SK-N-SH (cell line): ENCODE results near the gene MAP6D1. TPM values are rescaled to one million over a fixed set of nuclear protein-coding genes. Genes with fewer than 3 reads are reported as not detected.

ENCODE experiments used
- CTCF ChIA-PET: fragments of 300-600, 350-600 bp; formaldehyde crosslinking; extraction: SDS; loops from one replicate; lab custom pipeline; 2021; lab: Yijun Ruan, JAX
- POLR2A ChIA-PET: fragments of 350-600 bp; sonication (Branson Sonifier 250); formaldehyde crosslinking; extraction: SDS; loops from one replicate; lab custom pipeline; 2020; ENCODE audit warnings: antibody characterized with exemption, inconsistent platforms; lab: Yijun Ruan, JAX
- DNase-seq: peaks from one replicate; pipeline ENCODE4 v3.0.0; 2012
- H2AFZ ChIP-seq: fragments of 200-600 bp; sonication (generic); 2 replicates; pipeline ENCODE4 v1.8.1; 2016; ENCODE audit warnings: antibody characterized with exemption, mild to moderate bottlenecking, low read depth
- H3F3A ChIP-seq: fragments of 200-600 bp; sonication (generic); replicated peaks from 2 replicates; pipeline ENCODE3; 2016; ENCODE audit warnings: antibody characterized with exemption, mild to moderate bottlenecking; ENCODE audit not compliant: insufficient read depth
- H3K27ac ChIP-seq, 2 experiments: fragments of 200-500 bp in 1 of 2; fragments of 200-600 bp in 1 of 2; sonication (Bioruptor generic) in 1 of 2; sonication (generic), shearing (Covaris generic) in 1 of 2; 2 replicates each; pipeline versions ENCODE4 v1.5.1 to v1.6.1; 2014 to 2016; ENCODE audit warnings: low read depth in 2 of 2, inconsistent platforms in 1 of 2, low read length in 1 of 2, mild to moderate bottlenecking in 1 of 2, mixed read lengths in 1 of 2
- H3K27me3 ChIP-seq: fragments of 200-600 bp; sonication (generic), shearing (Covaris generic); 2 replicates; pipeline ENCODE4 v1.6.1; 2016; ENCODE audit warnings: mixed run types; ENCODE audit not compliant: insufficient read depth
- H3K36me3 ChIP-seq, 2 experiments: fragments of 200-500 bp in 1 of 2; fragments of 200-600 bp in 1 of 2; sonication (Bioruptor generic) in 1 of 2; sonication (generic) in 1 of 2; replicated peaks in 1 of 2; 2 replicates each; pipeline versions ENCODE3 to v1.5.1; 2014 to 2016; ENCODE audit warnings: low read length in 1 of 2, mild to moderate bottlenecking in 1 of 2; ENCODE audit not compliant: insufficient read depth in 2 of 2, control insufficient read depth in 1 of 2
- H3K4me1 ChIP-seq, 2 experiments: fragments of 200-500 bp in 1 of 2; fragments of 200-600 bp in 1 of 2; sonication (Bioruptor generic) in 1 of 2; sonication (generic), shearing (Covaris generic) in 1 of 2; 2 replicates each; pipeline versions ENCODE4 v1.5.1 to v1.6.1; 2014 to 2016; ENCODE audit warnings: low read depth in 1 of 2, low read length in 1 of 2, mixed run types in 1 of 2; ENCODE audit not compliant: insufficient read depth in 2 of 2, control insufficient read depth in 1 of 2
- H3K4me2 ChIP-seq: fragments of 200-600 bp; sonication (generic), shearing (Covaris generic); 2 replicates; pipeline ENCODE4 v1.6.1; 2017; ENCODE audit warnings: mixed run types
- H3K4me3 ChIP-seq, 2 experiments: fragments of 200-500 bp in 1 of 2; fragments of 200-600 bp in 1 of 2; sonication (Bioruptor generic) in 1 of 2; sonication (generic), shearing (Covaris generic) in 1 of 2; 2 replicates each; pipeline versions ENCODE4 v1.5.1 to v1.8.1; 2014 to 2016; ENCODE audit warnings: low read depth in 2 of 2, inconsistent platforms in 1 of 2, low read length in 1 of 2, mild to moderate bottlenecking in 1 of 2, mixed read lengths in 1 of 2, moderate library complexity in 1 of 2
- H3K79me2 ChIP-seq: fragments of 200-600 bp; sonication (generic); 2 replicates; pipeline ENCODE4 v1.8.1; 2017; ENCODE audit warnings: mild to moderate bottlenecking; ENCODE audit not compliant: insufficient read depth
- H3K9ac ChIP-seq: fragments of 200-600 bp; sonication (generic); 2 replicates; pipeline ENCODE4 v1.6.1; 2017; ENCODE audit warnings: mixed run types
- H3K9me2 ChIP-seq: fragments of 200-600 bp; sonication (generic); 2 replicates; pipeline ENCODE4 v1.6.1; 2017; ENCODE audit warnings: mixed run types
- H3K9me3 ChIP-seq: fragments of 200-600 bp; sonication (generic); 2 replicates; pipeline ENCODE4 v1.6.1; 2017; ENCODE audit warnings: mixed run types, mild to moderate bottlenecking, moderate library complexity
- H4K20me1 ChIP-seq: fragments of 200-600 bp; sonication (generic); 2 replicates; pipeline ENCODE4 v1.6.1; 2017; ENCODE audit warnings: mild to moderate bottlenecking, mixed run types; ENCODE audit not compliant: insufficient read depth
- CHD2 ChIP-seq: fragments of 150-350 bp; IDR thresholded peaks from 2 replicates; pipeline ENCODE4 v1.6.1; 2018; ENCODE audit warnings: low read length; ENCODE audit not compliant: partially characterized antibody
- EZH2phosphoT487 ChIP-seq: fragments of 200-600 bp; sonication (generic); IDR thresholded peaks from 2 replicates; pipeline ENCODE4 v1.6.1; 2017; ENCODE audit warnings: low read depth, mixed run types, mild to moderate bottlenecking, antibody characterized with exemption, moderate library complexity, borderline replicate concordance
- FOSL2 ChIP-seq: IDR thresholded peaks from 2 replicates; pipeline ENCODE4 v1.4.0; 2012; ENCODE audit warnings: low read depth, mild to moderate bottlenecking, moderate library complexity, borderline replicate concordance
- GABPA ChIP-seq: IDR thresholded peaks from 2 replicates; pipeline ENCODE4 v1.4.0; 2012; ENCODE audit warnings: low read depth, mild to moderate bottlenecking
- JUND ChIP-seq: IDR thresholded peaks from 2 replicates; pipeline ENCODE4 v1.4.0; 2012
- MEF2A ChIP-seq: IDR thresholded peaks from 2 replicates; pipeline ENCODE4 v1.4.0; 2012; ENCODE audit warnings: low read depth, borderline replicate concordance
- NFIC ChIP-seq: IDR thresholded peaks from 2 replicates; pipeline ENCODE4 v1.4.0; 2012; ENCODE audit warnings: borderline replicate concordance
- POLR2AphosphoS5 ChIP-seq: IDR thresholded peaks from 2 replicates; pipeline ENCODE4 v1.6.1; 2012; ENCODE audit warnings: low read depth, low read length
- RFX5 ChIP-seq: IDR thresholded peaks from 2 replicates; pipeline ENCODE4 v1.6.1; 2012; ENCODE audit warnings: mild to moderate bottlenecking, improper control_type of control experiment, low read length
- SIN3A ChIP-seq: IDR thresholded peaks from 2 replicates; pipeline ENCODE4 v1.6.1; 2012; ENCODE audit warnings: low read depth, mild to moderate bottlenecking, low read length, moderate library complexity, borderline replicate concordance
- TAF1 ChIP-seq: IDR thresholded peaks from 2 replicates; pipeline ENCODE4 v1.6.1; 2012; ENCODE audit warnings: low read depth, mild to moderate bottlenecking, low read length, moderate library complexity, borderline replicate concordance
- TCF12 ChIP-seq: IDR thresholded peaks from 2 replicates; pipeline ENCODE4 v1.4.0; 2012
- TEAD4 ChIP-seq: IDR thresholded peaks from 2 replicates; pipeline ENCODE4 v1.4.0; 2012; ENCODE audit warnings: mild to moderate bottlenecking, borderline replicate concordance; ENCODE audit not compliant: insufficient read depth
- YY1 ChIP-seq: IDR thresholded peaks from 2 replicates; pipeline ENCODE4 v1.4.0; 2012; ENCODE audit warnings: low read depth, mild to moderate bottlenecking
- WGBS: methylation state at CpG from one replicate; pipeline ENCODE4 v1.1.6; 2017; ENCODE audit warnings: low lambda C conversion rate; 5-methylcytosine and 5-hydroxymethylcytosine counted together
- polyA plus RNA-seq, 3 experiments: library from polyadenylated mRNA; depleted of rRNA; stranded (reverse); fragments of >200 nt; gene quantifications; 2 replicates each; pipeline ENCODE4 v1.2.3, GENCODE V29; 2012
- TF ChIP-seq, protein P1 (sequence below): fragments of 150-350 bp; IDR thresholded peaks from 2 replicates; pipeline ENCODE4 v1.6.1; 2016; ENCODE audit warnings: mild to moderate bottlenecking, low read depth, low read length
- TF ChIP-seq, protein P2 (sequence below): IDR thresholded peaks from 2 replicates; pipeline ENCODE4 v1.6.1; 2012; ENCODE audit warnings: mild to moderate bottlenecking, low read depth, low read length, moderate library complexity
- TF ChIP-seq, protein P3 (sequence below): fragments of 200-600 bp; sonication (generic); IDR thresholded peaks from 2 replicates; pipeline ENCODE4 v1.6.1; 2017; ENCODE audit warnings: antibody characterized with exemption, mild to moderate bottlenecking, moderate library complexity
- TF ChIP-seq, protein P4 (sequence below): IDR thresholded peaks from 2 replicates; pipeline ENCODE4 v1.4.0; 2012; ENCODE audit warnings: low read depth, borderline replicate concordance

Gene MAP6D1
- polyA plus RNA-seq, 1 of the 3 experiments (the other 2 are of a cell fraction), result 2.6 TPM

DNA sequence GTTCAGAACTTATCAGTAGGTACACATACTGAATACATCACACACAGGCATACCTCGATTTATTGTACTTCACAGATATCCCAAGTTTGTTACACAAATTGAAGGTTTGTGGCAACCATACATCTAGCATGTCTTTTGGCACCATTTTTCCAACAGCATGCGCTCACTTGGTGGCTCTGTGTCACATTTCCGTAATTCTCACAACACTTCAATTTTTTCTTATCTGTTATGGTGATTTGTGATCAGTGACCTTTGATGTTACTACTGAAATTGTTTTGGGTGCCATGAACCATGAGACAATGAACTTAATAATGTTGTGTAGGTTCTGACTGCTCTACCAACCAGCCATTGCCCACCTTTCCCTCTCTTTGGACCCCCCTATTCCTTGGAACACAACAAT, 48.5 kb upstream of the MAP6D1 start:
- no peak for DNase-seq
- no peak overlapping the region for H3K4me3 ChIP-seq
- no peaks in the 10 kb centered on the region for H3K4me1 ChIP-seq
- ChIA-PET POLR2A (no interaction called here), CTCF (interaction anchor here (3.5 kb wide), 1 partner anchor 11 kb away, joined by 14 read pairs; the partner anchor contains the start of gene PARL)
- H3K27ac ChIP-seq, result no peak overlapping the region
- WGBS, result 82% methylated on average over 3 of the region's 3 CpGs
- no peaks in the 10 kb centered on the region for H3F3A ChIP-seq
- no peaks in the 10 kb centered on the region for H3K9me3 ChIP-seq
- no peak overlapping the region for H3K4me2 ChIP-seq
- H3K79me2 ChIP-seq, result peaks cover 99% of the 10 kb centered on the region
- H3K36me3 ChIP-seq, result peaks cover 2 to 5% of the 10 kb centered on the region in 2 experiments
- H3K27me3 ChIP-seq, result no peaks in the 10 kb centered on the region
- H2AFZ ChIP-seq, result no peak overlapping the region
- no peaks in the 10 kb centered on the region for H3K9me2 ChIP-seq
- H4K20me1 ChIP-seq, result peaks cover 79% of the 10 kb centered on the region
- TF ChIP-seq SIN3A (no peak), JUND (no peak), MEF2A (no peak), RFX5 (no peak), TCF12 (no peak), EZH2phosphoT487 (no peak), TAF1 (no peak), CHD2 (no peak), YY1 (no peak), GABPA (no peak), FOSL2 (no peak), TEAD4 (no peak), NFIC (no peak), POLR2AphosphoS5 (no peak)
- TF ChIP-seq, protein P1, sequence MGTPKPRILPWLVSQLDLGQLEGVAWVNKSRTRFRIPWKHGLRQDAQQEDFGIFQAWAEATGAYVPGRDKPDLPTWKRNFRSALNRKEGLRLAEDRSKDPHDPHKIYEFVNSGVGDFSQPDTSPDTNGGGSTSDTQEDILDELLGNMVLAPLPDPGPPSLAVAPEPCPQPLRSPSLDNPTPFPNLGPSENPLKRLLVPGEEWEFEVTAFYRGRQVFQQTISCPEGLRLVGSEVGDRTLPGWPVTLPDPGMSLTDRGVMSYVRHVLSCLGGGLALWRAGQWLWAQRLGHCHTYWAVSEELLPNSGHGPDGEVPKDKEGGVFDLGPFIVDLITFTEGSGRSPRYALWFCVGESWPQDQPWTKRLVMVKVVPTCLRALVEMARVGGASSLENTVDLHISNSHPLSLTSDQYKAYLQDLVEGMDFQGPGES, result no peak
- TF ChIP-seq, protein P2, sequence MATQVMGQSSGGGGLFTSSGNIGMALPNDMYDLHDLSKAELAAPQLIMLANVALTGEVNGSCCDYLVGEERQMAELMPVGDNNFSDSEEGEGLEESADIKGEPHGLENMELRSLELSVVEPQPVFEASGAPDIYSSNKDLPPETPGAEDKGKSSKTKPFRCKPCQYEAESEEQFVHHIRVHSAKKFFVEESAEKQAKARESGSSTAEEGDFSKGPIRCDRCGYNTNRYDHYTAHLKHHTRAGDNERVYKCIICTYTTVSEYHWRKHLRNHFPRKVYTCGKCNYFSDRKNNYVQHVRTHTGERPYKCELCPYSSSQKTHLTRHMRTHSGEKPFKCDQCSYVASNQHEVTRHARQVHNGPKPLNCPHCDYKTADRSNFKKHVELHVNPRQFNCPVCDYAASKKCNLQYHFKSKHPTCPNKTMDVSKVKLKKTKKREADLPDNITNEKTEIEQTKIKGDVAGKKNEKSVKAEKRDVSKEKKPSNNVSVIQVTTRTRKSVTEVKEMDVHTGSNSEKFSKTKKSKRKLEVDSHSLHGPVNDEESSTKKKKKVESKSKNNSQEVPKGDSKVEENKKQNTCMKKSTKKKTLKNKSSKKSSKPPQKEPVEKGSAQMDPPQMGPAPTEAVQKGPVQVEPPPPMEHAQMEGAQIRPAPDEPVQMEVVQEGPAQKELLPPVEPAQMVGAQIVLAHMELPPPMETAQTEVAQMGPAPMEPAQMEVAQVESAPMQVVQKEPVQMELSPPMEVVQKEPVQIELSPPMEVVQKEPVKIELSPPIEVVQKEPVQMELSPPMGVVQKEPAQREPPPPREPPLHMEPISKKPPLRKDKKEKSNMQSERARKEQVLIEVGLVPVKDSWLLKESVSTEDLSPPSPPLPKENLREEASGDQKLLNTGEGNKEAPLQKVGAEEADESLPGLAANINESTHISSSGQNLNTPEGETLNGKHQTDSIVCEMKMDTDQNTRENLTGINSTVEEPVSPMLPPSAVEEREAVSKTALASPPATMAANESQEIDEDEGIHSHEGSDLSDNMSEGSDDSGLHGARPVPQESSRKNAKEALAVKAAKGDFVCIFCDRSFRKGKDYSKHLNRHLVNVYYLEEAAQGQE, result no peak
- TF ChIP-seq, protein P3, sequence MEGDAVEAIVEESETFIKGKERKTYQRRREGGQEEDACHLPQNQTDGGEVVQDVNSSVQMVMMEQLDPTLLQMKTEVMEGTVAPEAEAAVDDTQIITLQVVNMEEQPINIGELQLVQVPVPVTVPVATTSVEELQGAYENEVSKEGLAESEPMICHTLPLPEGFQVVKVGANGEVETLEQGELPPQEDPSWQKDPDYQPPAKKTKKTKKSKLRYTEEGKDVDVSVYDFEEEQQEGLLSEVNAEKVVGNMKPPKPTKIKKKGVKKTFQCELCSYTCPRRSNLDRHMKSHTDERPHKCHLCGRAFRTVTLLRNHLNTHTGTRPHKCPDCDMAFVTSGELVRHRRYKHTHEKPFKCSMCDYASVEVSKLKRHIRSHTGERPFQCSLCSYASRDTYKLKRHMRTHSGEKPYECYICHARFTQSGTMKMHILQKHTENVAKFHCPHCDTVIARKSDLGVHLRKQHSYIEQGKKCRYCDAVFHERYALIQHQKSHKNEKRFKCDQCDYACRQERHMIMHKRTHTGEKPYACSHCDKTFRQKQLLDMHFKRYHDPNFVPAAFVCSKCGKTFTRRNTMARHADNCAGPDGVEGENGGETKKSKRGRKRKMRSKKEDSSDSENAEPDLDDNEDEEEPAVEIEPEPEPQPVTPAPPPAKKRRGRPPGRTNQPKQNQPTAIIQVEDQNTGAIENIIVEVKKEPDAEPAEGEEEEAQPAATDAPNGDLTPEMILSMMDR, result no peak
- TF ChIP-seq, protein P4, sequence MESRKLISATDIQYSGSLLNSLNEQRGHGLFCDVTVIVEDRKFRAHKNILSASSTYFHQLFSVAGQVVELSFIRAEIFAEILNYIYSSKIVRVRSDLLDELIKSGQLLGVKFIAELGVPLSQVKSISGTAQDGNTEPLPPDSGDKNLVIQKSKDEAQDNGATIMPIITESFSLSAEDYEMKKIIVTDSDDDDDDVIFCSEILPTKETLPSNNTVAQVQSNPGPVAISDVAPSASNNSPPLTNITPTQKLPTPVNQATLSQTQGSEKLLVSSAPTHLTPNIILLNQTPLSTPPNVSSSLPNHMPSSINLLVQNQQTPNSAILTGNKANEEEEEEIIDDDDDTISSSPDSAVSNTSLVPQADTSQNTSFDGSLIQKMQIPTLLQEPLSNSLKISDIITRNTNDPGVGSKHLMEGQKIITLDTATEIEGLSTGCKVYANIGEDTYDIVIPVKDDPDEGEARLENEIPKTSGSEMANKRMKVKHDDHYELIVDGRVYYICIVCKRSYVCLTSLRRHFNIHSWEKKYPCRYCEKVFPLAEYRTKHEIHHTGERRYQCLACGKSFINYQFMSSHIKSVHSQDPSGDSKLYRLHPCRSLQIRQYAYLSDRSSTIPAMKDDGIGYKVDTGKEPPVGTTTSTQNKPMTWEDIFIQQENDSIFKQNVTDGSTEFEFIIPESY, result no peak
- no peak overlapping the region for H3K9ac ChIP-seq
